Small intestine (tissue), 7 donors: Measurements from ENCODE around the gene TNPO3. TPM values are rescaled to one million over a fixed set of nuclear protein-coding genes. Genes with fewer than 3 reads are reported as not detected.

Experiments
- DNase-seq, 2 donors: peaks; one replicate each; pipeline versions ENCODE4 v3.0.0 to v3.0.0-alpha.2; 2013
- FAIRE-seq: peaks from 2 replicates; lab custom pipeline; 2012; peaks lifted over from hg19 to GRCh38; lab: Jason Lieb, UNC
- H3K27ac ChIP-seq, 3 donors: one replicate each; pipeline ENCODE4 v1.5.1; 2013; ENCODE audit warnings: low read length in 2 of 3, mild to moderate bottlenecking in 2 of 3, control low read depth in 1 of 3, inconsistent platforms in 1 of 3, low read depth in 1 of 3, moderate library complexity in 1 of 3
- H3K27me3 ChIP-seq, 3 donors: one replicate each; pipeline ENCODE4 v1.6.1; 2013; ENCODE audit warnings: low read length in 3 of 3, inconsistent platforms in 1 of 3; ENCODE audit not compliant: control insufficient read depth in 3 of 3, insufficient read depth in 3 of 3
- H3K36me3 ChIP-seq, 3 donors: one replicate each; pipeline ENCODE4 v1.6.1; 2013; ENCODE audit warnings: low read length in 3 of 3, inconsistent platforms in 1 of 3, low read depth in 1 of 3, mild to moderate bottlenecking in 1 of 3, moderate library complexity in 1 of 3; ENCODE audit not compliant: control insufficient read depth in 3 of 3, insufficient read depth in 2 of 3
- H3K4me1 ChIP-seq, 3 donors: one replicate each; pipeline ENCODE4 v1.6.1; 2013; ENCODE audit warnings: low read length in 2 of 3, inconsistent platforms in 1 of 3, low read depth in 1 of 3, mild to moderate bottlenecking in 1 of 3, moderate library complexity in 1 of 3; ENCODE audit not compliant: control insufficient read depth in 3 of 3, insufficient read depth in 2 of 3
- H3K4me3 ChIP-seq, 3 donors: one replicate each; pipeline ENCODE4 v1.5.1; 2013; ENCODE audit warnings: low read length in 3 of 3, control low read depth in 1 of 3, inconsistent platforms in 1 of 3, low read depth in 1 of 3, mild to moderate bottlenecking in 1 of 3, moderate library complexity in 1 of 3
- H3K9me3 ChIP-seq, 2 donors: one replicate each; pipeline ENCODE4 v1.6.1; 2013; ENCODE audit warnings: low read depth in 1 of 2, low read length in 1 of 2; ENCODE audit not compliant: control insufficient read depth in 2 of 2, insufficient read depth in 1 of 2
- WGBS, 3 donors: extraction: QIAGEN DNeasy Blood & Tissue Kit; methylation state at CpG; one replicate each; pipeline ENCODE4 v1.1.7; 2013; 5-methylcytosine and 5-hydroxymethylcytosine counted together
- polyA plus RNA-seq, 4 donors: library from polyadenylated mRNA; stranded (reverse) in 3 of 4; unstranded in 1 of 4; fragments of 200-250 nt in 3 of 4; fragments of 120-200 nt in 1 of 4; gene quantifications; one replicate each; pipeline versions ENCODE4 v1.2.1 to v1.2.3, GENCODE V29; 2013
- donor health status: healthy with polysubstance abuse.
- donor health status: control.
- donor health status: control.
- donor health status: Bipolar disorder and iron deficiency.
- donor health status: healthy.

The TNPO3 gene
- polyA plus RNA-seq, 4 donors, result 14.1 to 34.1 (median 17.2) TPM

- Histone ChIP-seq H3K36me3 (no peaks in the 10 kb centered on the region), H3K9me3 (no peaks in the 10 kb centered on the region), H3K4me3 (no peak overlapping the region), H3K27ac (no peak overlapping the region), H3K27me3 (peaks cover 4 to 35% (median 8%) of the 10 kb centered on the region in 3 donors), H3K4me1 (peaks cover 2 to 17% (median 4%) of the 10 kb centered on the region in 3 donors)
- DNase-seq (no peak), FAIRE-seq (no peak)
- 75 to 88% (median 75%) methylated on average over 18 to 19 of the region's 19 CpGs for whole genome bisulfite sequencing, 3 donors
Observed at GRCh38 chr7:128906766-128907559, 147.9 kb downstream of the TNPO3 start.

- no peak for DNase-seq
Observed at GRCh38 chr7:128906001-128906765, 148.7 kb downstream of the TNPO3 start.

GRCh38 chr7:128904381-128905197 is 150.3 kb downstream of the TNPO3 start:
- FAIRE-seq, result no peak
- H3K27me3 ChIP-seq, result peaks cover 0 to 13% (median 6%) of the 10 kb centered on the region in 3 donors

More at GRCh38 chr7:128906001-128906765, 148.7 kb downstream of the TNPO3 start:
- Histone ChIP-seq H3K27me3 (peaks cover 0 to 27% (median 8%) of the 10 kb centered on the region in 3 donors), H3K9me3 (no peaks in the 10 kb centered on the region), H3K4me1 (peaks cover 2 to 14% (median 4%) of the 10 kb centered on the region in 3 donors), H3K27ac (no peak overlapping the region), H3K36me3 (no peaks in the 10 kb centered on the region), H3K4me3 (no peak overlapping the region)
- no peak for FAIRE-seq
- 78 to 92% (median 85%) methylated on average over 5 of the region's 5 CpGs for WGBS, 3 donors

More at GRCh38 chr7:128904381-128905197, 150.3 kb downstream of the TNPO3 start:
- Histone ChIP-seq H3K4me1 (peaks cover 0 to 5% (median 4%) of the 10 kb centered on the region in 3 donors), H3K9me3 (peaks cover 0 to 3% of the 10 kb centered on the region in 2 donors), H3K4me3 (no peak overlapping the region), H3K27ac (no peak overlapping the region), H3K36me3 (no peaks in the 10 kb centered on the region)
- 23 to 43% (median 33%) methylated on average over 8 of the region's 8 CpGs for WGBS, 3 donors
- peak; percentile 59 to 66 for DNase-seq

Other genes starting within 250 kb of the TNPO3 start
- 10 to 100 TPM in 3 of 4 donors, 1 to 10 TPM in 1; 8.1 to 31.9 (median 11.5) TPM for gene FLNC, start 224.7 kb downstream of the TNPO3 start, polyA plus RNA-seq
- 100 to 1,000 TPM; 145 to 239 (median 191) TPM for gene ATP6V1F, start 192.3 kb downstream of the TNPO3 start, polyA plus RNA-seq
- 1 to 10 TPM in 3 of 4 donors, under 1 TPM in 1; 0.52 to 5.1 (median 1.9) TPM for gene KCP, start 144.4 kb downstream of the TNPO3 start, polyA plus RNA-seq
- 10 to 100 TPM in 1 of 4 donors, 1 to 10 TPM in 3; 3.3 to 17.3 (median 6.2) TPM for gene IRF5, start 117.2 kb downstream of the TNPO3 start, polyA plus RNA-seq
- gene TSPAN33, start 89.6 kb upstream of the TNPO3 start, polyA plus RNA-seq, result 10 to 100 TPM in 1 of 4 donors, 1 to 10 TPM in 2, under 1 TPM in 1; 0.67 to 12.6 (median 4.7) TPM
- gene SMO, start 133.5 kb upstream of the TNPO3 start, polyA plus RNA-seq, result 10 to 100 TPM in 1 of 4 donors, 1 to 10 TPM in 1, under 1 TPM in 1, not detected in 1; 0.54 to 23.0 (median 2.5) TPM
- gene AHCYL2, start 169.9 kb upstream of the TNPO3 start, polyA plus RNA-seq, result 10 to 100 TPM; 18.2 to 25.4 (median 22.3) TPM